IPS-15b (cell line): ENCODE results near the gene CEP72.
A peak's percentile ranks its signal among the peaks of the same experiment; 100 is the strongest.

Experiments used
- H3K27me3 ChIP-seq: one replicate; pipeline ENCODE4 v1.6.1; 2013; ENCODE audit warnings: low read length; ENCODE audit not compliant: control insufficient read depth, insufficient read depth
- H3K36me3 ChIP-seq: one replicate; pipeline ENCODE4 v1.6.1; 2013; ENCODE audit warnings: low read length; ENCODE audit not compliant: control insufficient read depth, insufficient read depth
- H3K4me1 ChIP-seq: one replicate; pipeline ENCODE4 v1.6.1; 2013; ENCODE audit warnings: mild to moderate bottlenecking, low read length; ENCODE audit not compliant: control insufficient read depth, insufficient read depth
- H3K4me3 ChIP-seq: one replicate; pipeline ENCODE4 v1.5.1; 2013; ENCODE audit warnings: low read depth, low read length
- H3K9ac ChIP-seq: one replicate; pipeline ENCODE4 v1.6.1; 2013; ENCODE audit warnings: low read depth, mild to moderate bottlenecking, low read length
- H3K9me3 ChIP-seq: one replicate; pipeline ENCODE4 v1.6.1; 2013; ENCODE audit warnings: mild to moderate bottlenecking, low read length; ENCODE audit not compliant: control insufficient read depth, insufficient read depth

Gene CEP72

DNA sequence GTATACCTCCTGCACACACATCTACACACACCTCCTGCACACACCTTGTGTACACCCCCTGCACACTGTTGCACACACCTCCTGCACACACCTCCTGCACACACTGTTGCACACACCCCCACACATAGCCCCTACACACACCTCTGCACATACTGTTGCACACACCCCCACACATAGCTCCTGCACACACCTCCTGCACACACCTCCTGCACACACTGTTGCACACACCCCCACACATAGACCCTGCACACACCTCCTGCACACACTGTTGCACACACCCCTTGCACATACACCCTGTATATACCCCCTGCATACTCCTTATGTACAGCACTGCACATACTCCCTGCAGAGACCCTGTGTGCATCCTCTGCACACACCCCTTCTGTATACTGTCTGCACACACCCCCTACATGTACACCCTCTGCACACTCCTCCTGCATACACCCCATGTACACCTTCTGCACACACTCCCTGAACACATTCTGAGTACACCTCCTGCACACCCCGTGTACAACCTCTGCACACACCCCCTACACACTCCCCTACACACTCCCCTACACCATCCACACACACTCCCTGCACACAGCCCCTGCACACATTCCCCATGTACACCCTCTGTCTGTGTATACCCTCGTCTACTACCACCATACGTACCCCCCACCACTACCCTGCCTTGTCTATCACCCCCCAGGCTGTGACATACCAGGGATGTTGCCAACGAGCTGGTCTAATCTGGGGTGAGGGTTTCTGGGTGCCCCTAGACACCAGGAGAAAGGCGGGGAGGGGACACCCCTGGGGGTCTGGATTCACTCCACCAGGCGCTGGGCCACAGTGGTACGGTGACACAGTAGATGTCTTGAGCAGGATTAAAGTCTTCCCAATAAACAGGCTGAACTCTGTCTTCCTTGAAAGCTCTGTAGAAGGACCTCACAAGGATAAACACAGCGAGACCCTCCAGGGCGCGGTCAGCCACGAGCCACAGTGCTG lies 1.1 kb upstream of the CEP72 start:
- Histone ChIP-seq H3K9me3 (no peaks in the 10 kb centered on the region), H3K36me3 (no peaks in the 10 kb centered on the region), H3K4me1 (no peaks in the 10 kb centered on the region), H3K9ac (no peak overlapping the region), H3K4me3 (peak overlapping the region; percentile 53), H3K27me3 (peaks cover 3% of the 10 kb centered on the region)

DNA sequence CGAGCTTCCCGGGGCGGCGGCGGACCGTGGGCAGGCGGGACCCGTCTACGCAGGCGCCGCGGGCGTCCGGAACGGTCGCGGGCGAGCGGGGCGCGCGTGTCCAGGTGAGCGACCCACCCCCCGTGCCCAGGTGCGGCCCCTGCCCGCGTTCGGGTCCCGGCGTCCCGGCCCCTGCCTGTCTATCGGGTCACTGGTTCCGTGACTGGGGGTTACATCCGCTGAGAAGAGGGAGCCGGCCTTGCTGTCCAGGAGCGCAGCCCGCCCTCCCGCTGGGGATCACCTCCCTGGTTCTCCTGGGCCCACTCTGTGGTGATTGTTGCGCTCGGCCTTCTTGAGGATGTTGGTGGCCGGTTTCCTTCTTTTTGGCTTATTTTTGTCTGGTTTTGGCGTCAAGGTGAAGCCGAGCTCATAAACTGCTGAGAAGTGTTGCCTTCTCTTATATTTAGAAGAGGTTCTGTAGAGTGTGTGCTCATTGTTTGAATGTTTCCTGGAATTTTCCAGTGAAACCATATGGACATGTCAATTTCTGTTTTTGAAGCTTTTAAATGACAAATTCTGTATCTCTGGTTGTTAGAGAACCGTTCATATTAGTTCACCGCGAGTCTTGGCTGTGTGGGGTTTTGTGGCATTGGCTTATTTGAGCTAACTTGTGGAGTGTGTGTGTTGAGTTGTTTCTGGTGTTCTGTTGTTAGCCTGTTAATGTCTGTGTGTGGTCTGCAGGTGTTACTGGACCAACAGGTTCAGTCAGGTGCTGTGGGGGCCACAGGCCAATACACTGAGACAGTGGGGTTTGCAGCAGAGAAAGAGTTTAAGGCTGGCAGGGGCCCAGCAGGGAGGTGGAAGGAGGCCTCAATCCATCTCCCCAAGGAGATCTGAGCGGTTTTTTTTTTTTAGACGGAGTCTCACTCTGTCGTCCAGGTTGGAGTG lies 621 bp downstream of the CEP72 start:
- H3K4me3 ChIP-seq, result peak overlapping the region; percentile 88
- H3K36me3 ChIP-seq, result no peaks in the 10 kb centered on the region
- H3K27me3 ChIP-seq, result peaks cover 3% of the 10 kb centered on the region
- H3K9me3 ChIP-seq, result no peaks in the 10 kb centered on the region
- H3K9ac ChIP-seq, result no peak overlapping the region
- H3K4me1 ChIP-seq, result no peaks in the 10 kb centered on the region

DNA sequence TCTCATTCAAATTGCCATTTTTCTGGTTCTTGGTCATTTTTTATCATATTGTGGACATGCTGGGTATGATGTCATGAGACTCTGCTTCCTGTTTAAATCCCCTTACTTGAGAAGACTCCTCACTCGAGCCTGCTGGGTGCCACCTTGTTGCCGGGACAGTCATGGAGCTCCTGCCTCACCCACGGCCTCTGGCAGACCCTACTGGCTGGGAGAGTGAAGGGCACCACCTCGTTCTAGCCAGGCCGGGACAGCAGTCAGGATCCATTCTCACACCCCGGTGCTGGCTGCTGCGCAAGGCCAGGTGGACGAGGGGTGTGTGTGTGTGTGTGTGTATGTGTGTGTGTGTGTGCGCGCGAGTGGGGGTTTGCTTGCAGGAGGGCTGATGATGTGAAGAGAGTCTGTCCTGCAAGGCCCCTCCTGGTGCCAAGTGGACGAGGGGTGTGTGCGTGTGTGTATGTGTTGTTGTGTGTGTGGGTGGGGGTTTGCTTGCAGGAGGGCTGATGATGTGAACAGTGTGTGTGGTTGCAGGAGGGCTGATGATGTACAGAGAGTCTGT lies 4.4 kb downstream of the CEP72 start:
- H3K9ac ChIP-seq, result no peak overlapping the region
- no peaks in the 10 kb centered on the region for H3K4me1 ChIP-seq
- no peaks in the 10 kb centered on the region for H3K9me3 ChIP-seq
- no peaks in the 10 kb centered on the region for H3K27me3 ChIP-seq
- H3K4me3 ChIP-seq, result no peak overlapping the region
- H3K36me3 ChIP-seq, result peaks cover 23% of the 10 kb centered on the region

DNA sequence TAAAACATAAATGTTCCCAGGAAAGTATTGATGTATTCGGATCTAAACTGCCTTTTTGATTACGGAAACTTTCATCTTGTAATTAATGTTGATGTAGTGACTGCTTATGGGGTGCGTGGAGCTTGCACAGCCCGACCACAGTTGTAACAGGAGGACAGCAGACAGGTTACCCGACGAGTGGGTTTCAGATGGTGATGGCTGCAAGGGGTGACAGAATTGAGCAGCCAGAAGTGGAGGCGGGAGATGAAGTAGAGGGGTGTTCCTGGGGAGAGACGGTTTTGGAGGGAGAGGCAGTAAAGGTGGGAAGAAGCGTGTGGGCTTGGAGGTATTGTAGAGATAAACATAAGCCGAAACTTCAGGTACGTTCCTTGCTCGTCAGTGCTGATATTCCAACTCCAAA lies 5.8 kb downstream of the CEP72 start:
- Histone ChIP-seq H3K9me3 (no peaks in the 10 kb centered on the region), H3K4me3 (no peak overlapping the region), H3K27me3 (no peaks in the 10 kb centered on the region), H3K36me3 (peaks cover 31% of the 10 kb centered on the region), H3K4me1 (no peaks in the 10 kb centered on the region), H3K9ac (no peak overlapping the region)

DNA sequence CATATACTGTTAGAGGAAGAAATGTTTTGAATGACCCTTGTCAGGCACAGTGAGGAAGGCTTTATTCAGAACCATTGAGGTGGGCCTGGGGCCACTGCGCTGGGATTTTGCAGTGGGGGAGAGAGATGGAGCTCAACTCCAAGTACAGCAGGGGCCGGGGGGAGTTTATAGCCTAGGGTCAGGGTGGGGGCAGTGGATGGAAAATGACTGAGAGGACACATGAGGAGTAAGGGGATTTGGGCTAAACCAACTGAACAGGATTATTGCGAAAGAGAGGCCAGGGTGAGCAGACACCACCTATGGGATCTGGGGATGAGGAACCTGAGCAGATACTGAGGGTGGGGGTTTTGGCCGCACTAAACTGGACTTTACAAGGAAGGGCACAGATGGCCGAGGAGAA lies 6.3 kb downstream of the CEP72 start:
- no peak overlapping the region for H3K9ac ChIP-seq
- H3K36me3 ChIP-seq, result peaks cover 35% of the 10 kb centered on the region
- no peak overlapping the region for H3K4me3 ChIP-seq
- H3K4me1 ChIP-seq, result no peaks in the 10 kb centered on the region
- no peaks in the 10 kb centered on the region for H3K9me3 ChIP-seq
- no peaks in the 10 kb centered on the region for H3K27me3 ChIP-seq

DNA sequence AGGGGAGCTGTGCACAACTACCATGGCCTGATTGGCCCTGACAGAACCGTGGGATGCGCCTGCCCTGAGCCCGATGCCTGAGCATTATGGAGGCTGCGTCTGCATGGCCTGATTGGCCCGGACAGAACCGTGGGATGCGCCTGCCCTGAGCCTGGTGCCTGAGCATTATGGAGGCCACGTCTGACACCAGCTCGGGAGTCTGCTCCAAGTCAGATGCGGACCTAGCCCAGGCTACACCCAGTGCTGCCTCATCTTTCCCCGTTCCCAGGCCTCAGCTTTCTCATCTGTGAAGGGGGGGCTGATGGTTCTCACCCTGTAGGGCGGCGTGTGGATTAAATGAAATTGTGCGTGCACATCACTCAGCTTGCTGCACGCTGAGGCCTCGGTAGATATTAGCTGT lies 7.3 kb downstream of the CEP72 start:
- no peak overlapping the region for H3K9ac ChIP-seq
- peaks cover 38% of the 10 kb centered on the region for H3K36me3 ChIP-seq
- no peaks in the 10 kb centered on the region for H3K4me1 ChIP-seq
- no peaks in the 10 kb centered on the region for H3K27me3 ChIP-seq
- H3K4me3 ChIP-seq, result no peak overlapping the region
- H3K9me3 ChIP-seq, result no peaks in the 10 kb centered on the region

DNA sequence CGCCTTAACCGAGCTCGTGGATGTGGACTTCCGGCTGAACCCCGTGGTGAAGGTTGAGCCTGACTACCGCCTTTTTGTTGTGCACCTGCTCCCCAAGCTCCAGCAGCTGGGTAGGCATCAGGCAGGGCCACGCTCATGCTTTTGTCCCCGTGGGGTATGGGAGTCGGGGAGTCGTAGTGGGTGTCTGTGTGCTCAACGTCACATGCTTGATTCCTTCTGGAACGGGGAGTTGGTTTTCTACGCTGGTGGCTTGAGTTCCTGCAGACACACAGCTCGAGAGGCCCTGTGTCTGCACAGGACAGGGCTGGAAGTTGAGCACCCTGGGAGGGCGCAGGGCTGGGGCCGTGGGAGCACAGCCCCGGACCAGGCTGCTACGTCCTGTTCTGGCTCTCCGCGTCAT lies 8.0 kb downstream of the CEP72 start:
- Histone ChIP-seq H3K4me1 (no peaks in the 10 kb centered on the region), H3K9ac (no peak overlapping the region), H3K36me3 (peaks cover 44% of the 10 kb centered on the region), H3K9me3 (no peaks in the 10 kb centered on the region), H3K4me3 (no peak overlapping the region), H3K27me3 (no peaks in the 10 kb centered on the region)

DNA sequence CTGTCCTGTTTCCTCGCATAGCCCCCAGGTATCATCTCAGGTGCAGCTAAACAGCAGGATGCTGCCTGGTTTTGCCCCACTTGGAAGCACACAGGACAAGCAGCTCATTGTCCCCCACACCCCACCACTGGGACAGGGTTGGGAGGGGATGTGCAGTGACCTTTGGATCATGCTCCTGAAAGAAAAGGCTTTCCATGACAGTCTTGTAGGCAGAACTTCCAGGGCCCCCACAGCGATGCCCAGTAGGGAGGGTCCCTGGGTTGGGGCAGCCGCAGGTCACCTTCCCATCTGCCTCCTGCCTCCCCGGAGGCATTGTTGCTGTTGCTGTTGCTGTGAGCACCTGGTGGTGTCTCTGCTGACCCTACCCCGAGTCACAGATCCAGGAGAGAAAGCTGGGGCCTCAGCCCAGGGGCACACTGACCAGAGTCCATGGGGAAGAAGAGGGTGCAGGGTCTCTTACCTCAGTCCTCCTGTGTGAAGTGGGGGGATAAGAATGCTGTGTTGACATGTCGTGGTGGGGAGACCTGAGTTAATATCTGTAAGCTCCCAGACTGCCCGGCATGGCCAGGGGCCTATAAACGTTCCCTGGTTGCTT lies 8.5 kb downstream of the CEP72 start:
- Histone ChIP-seq H3K36me3 (peaks cover 48% of the 10 kb centered on the region), H3K27me3 (no peaks in the 10 kb centered on the region), H3K9me3 (no peaks in the 10 kb centered on the region), H3K4me1 (no peaks in the 10 kb centered on the region), H3K4me3 (no peak overlapping the region), H3K9ac (no peak overlapping the region)

DNA sequence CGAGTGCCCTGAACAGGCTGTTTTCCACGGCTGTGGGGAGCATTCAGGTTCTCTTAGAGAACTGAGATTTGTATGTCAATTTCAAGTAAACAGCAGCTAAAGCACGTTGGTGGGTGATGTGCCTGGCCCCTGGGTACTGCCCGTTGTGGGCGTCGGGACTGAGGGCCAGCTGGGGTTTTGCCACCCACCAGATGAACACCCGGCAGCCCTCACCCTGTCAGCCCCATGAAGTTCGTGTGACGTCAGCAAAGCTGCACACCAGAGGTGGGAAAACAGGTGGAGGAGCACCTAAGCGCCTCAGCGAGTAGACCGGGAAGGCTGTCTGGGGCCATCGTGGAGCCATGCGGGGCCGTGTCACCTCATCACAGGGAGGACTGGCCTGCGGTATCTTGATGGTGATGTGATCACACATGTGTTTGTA lies 9.2 kb downstream of the CEP72 start:
- no peaks in the 10 kb centered on the region for H3K4me1 ChIP-seq
- no peak overlapping the region for H3K4me3 ChIP-seq
- no peak overlapping the region for H3K9ac ChIP-seq
- H3K9me3 ChIP-seq, result no peaks in the 10 kb centered on the region
- H3K36me3 ChIP-seq, result peaks cover 48% of the 10 kb centered on the region
- no peaks in the 10 kb centered on the region for H3K27me3 ChIP-seq

DNA sequence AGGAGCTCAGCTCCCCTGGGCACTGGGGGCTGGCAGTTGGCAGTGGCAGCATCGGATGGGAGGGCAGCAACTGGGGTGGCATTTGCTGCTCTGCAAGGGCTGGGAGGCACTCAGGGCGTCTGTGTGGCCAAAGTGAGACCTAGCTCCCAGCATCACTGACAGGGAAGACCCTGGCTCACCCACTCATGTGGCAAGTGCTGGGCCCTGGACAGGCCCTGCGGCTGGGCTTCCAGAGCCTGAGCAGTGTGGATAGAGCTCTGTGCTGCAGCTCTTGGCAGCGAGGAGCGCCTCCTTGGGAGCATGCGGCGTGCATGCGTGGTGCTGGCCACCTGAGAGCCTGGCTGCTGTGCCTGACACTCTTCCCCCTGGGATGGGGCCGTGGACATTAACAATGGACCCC lies 10.2 kb downstream of the CEP72 start:
- no peak overlapping the region for H3K4me3 ChIP-seq
- H3K36me3 ChIP-seq, result peaks cover 48% of the 10 kb centered on the region
- no peaks in the 10 kb centered on the region for H3K27me3 ChIP-seq
- H3K9me3 ChIP-seq, result no peaks in the 10 kb centered on the region
- no peak overlapping the region for H3K9ac ChIP-seq
- H3K4me1 ChIP-seq, result no peaks in the 10 kb centered on the region

DNA sequence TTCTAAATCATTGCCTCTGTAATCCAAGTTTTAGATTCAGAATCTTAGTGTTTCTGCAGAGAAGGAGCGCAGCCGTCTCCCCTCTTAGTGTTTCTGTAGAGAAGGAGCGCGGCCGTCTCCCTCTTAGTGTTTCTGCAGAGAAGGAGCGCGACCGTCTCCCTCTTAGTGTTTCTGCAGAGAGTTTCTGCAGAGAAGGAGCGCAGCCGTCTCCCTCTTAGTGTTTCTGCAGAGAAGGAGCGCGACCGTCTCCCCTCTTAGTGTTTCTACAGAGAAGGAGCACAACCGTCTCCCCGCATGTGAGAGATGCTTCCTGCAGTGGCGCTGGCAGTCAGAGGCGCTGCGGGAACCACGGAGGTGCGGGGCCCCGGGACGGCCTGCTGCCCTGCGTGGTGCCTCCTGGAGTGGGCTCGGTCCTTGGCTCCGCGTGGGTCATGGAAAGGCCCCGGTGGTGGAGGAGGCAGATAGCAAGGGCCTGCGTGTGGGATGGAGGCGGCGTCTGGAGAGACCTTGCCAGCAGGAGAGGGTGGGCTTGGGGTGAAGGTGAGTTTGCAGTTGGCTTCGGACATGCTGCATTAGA lies 10.9 kb downstream of the CEP72 start:
- Histone ChIP-seq H3K4me1 (no peaks in the 10 kb centered on the region), H3K27me3 (no peaks in the 10 kb centered on the region), H3K36me3 (peaks cover 50% of the 10 kb centered on the region), H3K9ac (no peak overlapping the region), H3K4me3 (no peak overlapping the region), H3K9me3 (no peaks in the 10 kb centered on the region)
